H9 (cell line): Measurements from ENCODE around the gene DZANK1. TPM values are rescaled to one million over a fixed set of nuclear protein-coding genes. Genes with fewer than 3 reads are reported as not detected.

Experiments
- DNase-seq: peaks from one replicate; pipeline ENCODE4 v3.0.0-alpha.2; 2017
- H2AFZ ChIP-seq: one replicate; pipeline ENCODE4 v1.6.1; 2013; ENCODE audit warnings: mild to moderate bottlenecking, low read length, control low read depth, moderate library complexity
- H2AK5ac ChIP-seq: 2 replicates; pipeline ENCODE4 v1.6.1; 2013; ENCODE audit warnings: low read length, control low read depth, mixed read lengths; ENCODE audit not compliant: insufficient read length
- H2BK120ac ChIP-seq: one replicate; pipeline ENCODE4 v1.6.1; 2013; ENCODE audit warnings: low read depth, mild to moderate bottlenecking, low read length, control low read depth, inconsistent platforms; ENCODE audit not compliant: poor library complexity, severe bottlenecking
- H2BK12ac ChIP-seq: 2 replicates; pipeline ENCODE4 v1.6.1; 2013; ENCODE audit warnings: low read length, control low read depth, mixed read lengths, low read depth; ENCODE audit not compliant: insufficient read length
- H2BK15ac ChIP-seq: 2 replicates; pipeline ENCODE4 v1.6.1; 2013; ENCODE audit warnings: low read depth, low read length, control low read depth
- H2BK20ac ChIP-seq: one replicate; pipeline ENCODE4 v1.6.1; 2013; ENCODE audit warnings: low read depth, mild to moderate bottlenecking, low read length, control low read depth, inconsistent platforms; ENCODE audit not compliant: poor library complexity, severe bottlenecking
- H2BK5ac ChIP-seq: 2 replicates; pipeline ENCODE4 v1.6.1; 2013; ENCODE audit warnings: low read length, control low read depth, mixed read lengths; ENCODE audit not compliant: insufficient read length
- H3K14ac ChIP-seq: 2 replicates; pipeline ENCODE4 v1.6.1; 2013; ENCODE audit warnings: low read length, control low read depth; ENCODE audit not compliant: insufficient read depth
- H3K18ac ChIP-seq: 2 replicates; pipeline ENCODE4 v1.6.1; 2013; ENCODE audit warnings: low read depth, mild to moderate bottlenecking, mixed read lengths, low read length, control low read depth; ENCODE audit not compliant: insufficient read length
- H3K23ac ChIP-seq: 2 replicates; pipeline ENCODE4 v1.6.1; 2013; ENCODE audit warnings: low read length, control low read depth, mixed read lengths, low read depth; ENCODE audit not compliant: insufficient read length
- H3K23me2 ChIP-seq: 2 replicates; pipeline ENCODE4 v1.6.1; 2013; ENCODE audit warnings: low read depth, mild to moderate bottlenecking, mixed read lengths, low read length, control low read depth; ENCODE audit not compliant: insufficient read length, poor library complexity, severe bottlenecking
- H3K27ac ChIP-seq: 2 replicates; pipeline ENCODE4 v1.5.1; 2013; ENCODE audit warnings: low read length, control low read depth, mixed read lengths, low read depth; ENCODE audit not compliant: insufficient read length
- H3K27me3 ChIP-seq: 2 replicates; pipeline ENCODE4 v1.6.1; 2013; ENCODE audit warnings: low read length, control low read depth, inconsistent platforms; ENCODE audit not compliant: insufficient read depth
- H3K4ac ChIP-seq: 2 replicates; pipeline ENCODE4 v1.6.1; 2013; ENCODE audit warnings: low read depth, mild to moderate bottlenecking, control low read depth, inconsistent platforms, low read length, moderate library complexity
- H3K4me1 ChIP-seq: 2 replicates; pipeline ENCODE4 v1.6.1; 2013; ENCODE audit warnings: low read length, control low read depth, inconsistent platforms; ENCODE audit not compliant: insufficient read depth
- H3K4me2 ChIP-seq: 2 replicates; pipeline ENCODE4 v1.6.1; 2013; ENCODE audit warnings: low read length, control low read depth, mixed read lengths; ENCODE audit not compliant: insufficient read length, insufficient read depth
- H3K56ac ChIP-seq: 2 replicates; pipeline ENCODE4 v1.6.1; 2013; ENCODE audit warnings: low read depth, mild to moderate bottlenecking, mixed read lengths, low read length, control low read depth; ENCODE audit not compliant: insufficient read length
- H3K79me1 ChIP-seq: 2 replicates; pipeline ENCODE4 v1.6.1; 2013; ENCODE audit warnings: low read depth, mild to moderate bottlenecking, moderate library complexity, low read length, control low read depth, inconsistent platforms; ENCODE audit not compliant: insufficient read depth, poor library complexity, severe bottlenecking
- H3K79me2 ChIP-seq: 2 replicates; pipeline ENCODE4 v1.6.1; 2013; ENCODE audit warnings: low read length, control low read depth, inconsistent platforms; ENCODE audit not compliant: insufficient read depth
- H3K9ac ChIP-seq: 2 replicates; pipeline ENCODE4 v1.6.1; 2013; ENCODE audit warnings: low read length, control low read depth, mixed read lengths; ENCODE audit not compliant: insufficient read length; ENCODE audit errors: extremely low read depth
- H3K9me3 ChIP-seq: one replicate; pipeline ENCODE4 v1.6.1; 2013; ENCODE audit warnings: low read depth, low read length, inconsistent platforms; ENCODE audit not compliant: control insufficient read depth
- H3T11ph ChIP-seq: one replicate; pipeline ENCODE4 v1.6.1; 2013; ENCODE audit warnings: mild to moderate bottlenecking, low read length, control low read depth, inconsistent platforms
- H4K20me1 ChIP-seq: one replicate; pipeline ENCODE4 v1.6.1; 2013; ENCODE audit not compliant: control insufficient read depth, insufficient read length, insufficient read depth
- H4K5ac ChIP-seq: 2 replicates; pipeline ENCODE4 v1.6.1; 2013; ENCODE audit warnings: low read depth, mild to moderate bottlenecking, mixed read lengths, low read length, control low read depth; ENCODE audit not compliant: insufficient read length
- H4K8ac ChIP-seq: replicated peaks from 2 replicates; pipeline ENCODE4 v1.6.1; 2013; ENCODE audit warnings: low read length, control low read depth, mixed read lengths, low read depth; ENCODE audit not compliant: insufficient read length
- H4K91ac ChIP-seq: 2 replicates; pipeline ENCODE4 v1.6.1; 2013; ENCODE audit warnings: low read depth, mild to moderate bottlenecking, moderate library complexity, mixed read lengths, low read length, control low read depth; ENCODE audit not compliant: insufficient read length
- H3K27ac Mint-ChIP-seq, 3 experiments: 2 replicates in 2 of 3; 3 replicates in 1 of 3; pipeline ENCODE4 v1.8.0; 2020 to 2021; ENCODE audit warnings: mixed read lengths in 3 of 3, mild to moderate bottlenecking in 1 of 3, moderate library complexity in 1 of 3
- H3K27me3 Mint-ChIP-seq: 2 replicates; pipeline ENCODE4 v1.8.0; 2021; ENCODE audit warnings: low read depth, mild to moderate bottlenecking, moderate library complexity, mixed read lengths
- H3K36me3 Mint-ChIP-seq, 3 experiments: 2 replicates in 2 of 3; 3 replicates in 1 of 3; pipeline ENCODE4 v1.8.0; 2020 to 2021; ENCODE audit warnings: low read depth in 3 of 3, mixed read lengths in 3 of 3; ENCODE audit not compliant: insufficient read depth in 1 of 3
- H3K4me1 Mint-ChIP-seq, 2 experiments: 2 replicates each; pipeline ENCODE4 v1.8.0; 2020; ENCODE audit warnings: mixed read lengths in 2 of 2
- H3K4me3 Mint-ChIP-seq, 2 experiments: 2 replicates in 1 of 2; 3 replicates in 1 of 2; pipeline ENCODE4 v1.8.0; 2020 to 2021; ENCODE audit warnings: mild to moderate bottlenecking in 2 of 2, mixed read lengths in 2 of 2, moderate library complexity in 1 of 2
- H3K9me3 Mint-ChIP-seq, 2 experiments: 2 replicates in 1 of 2; 3 replicates in 1 of 2; pipeline ENCODE4 v1.8.0; 2020; ENCODE audit warnings: mild to moderate bottlenecking in 2 of 2, mixed read lengths in 2 of 2, moderate library complexity in 1 of 2
- WGBS: extraction: QIAGEN DNeasy Blood & Tissue Kit; methylation state at CpG from one replicate; pipeline ENCODE4 v1.1.7; 2013; ENCODE audit warnings: missing lambda C conversion rate, low lambda C conversion rate, mixed read lengths; ENCODE audit not compliant: insufficient read length; ENCODE audit errors: extremely low coverage; 5-methylcytosine and 5-hydroxymethylcytosine counted together
- total RNA-seq: library from RNA; stranded (reverse); gene quantifications from 2 replicates; pipeline ENCODE4 v1.2.1, GENCODE V29; 2021
- TF ChIP-seq, protein P1 (sequence below): fragments of 200-600 bp; sonication (generic); conservative IDR thresholded peaks from 3 replicates; pipeline ENCODE4 v1.8.0; 2021; ENCODE audit warnings: antibody characterized with exemption, mild to moderate bottlenecking

The DZANK1 gene
- total RNA-seq, 1 experiment from 2014 or later, result 10.5 TPM

DNA sequence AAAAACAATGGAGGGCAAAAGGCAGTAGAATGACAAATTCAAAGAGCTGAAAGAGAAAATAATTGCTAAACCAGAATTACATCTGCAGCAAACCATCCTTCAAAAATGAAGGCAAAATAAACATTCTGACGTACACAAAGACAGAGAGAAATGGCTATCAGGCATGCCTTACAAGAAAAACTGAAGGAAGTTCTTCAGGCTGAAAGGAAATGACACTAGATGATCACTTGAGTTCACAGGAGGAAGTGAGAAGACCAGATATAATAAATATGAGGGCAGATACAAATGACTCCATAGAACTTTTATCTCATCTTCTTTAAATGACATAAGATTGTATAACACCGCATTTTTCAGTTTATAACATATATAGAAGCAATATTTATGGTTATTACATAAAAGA is 30.0 kb downstream of the DZANK1 start:
- Mint-ChIP-seq H3K4me1 (peaks cover 0 to 6% of the 10 kb centered on the region in 2 experiments; a peak in 3 of 4 replicates), H3K4me3 (no peak overlapping the region), H3K9me3 (no peaks in the 10 kb centered on the region), H3K27ac (peak overlapping the region in 2 of 3 experiments; percentile 5 to 80; a peak in 3 of 7 replicates), H3K36me3 (no peaks in the 10 kb centered on the region), H3K27me3 (no peaks in the 10 kb centered on the region)
- no peaks in the 10 kb centered on the region for H3K79me1 ChIP-seq
- no peaks in the 10 kb centered on the region for H3K79me2 ChIP-seq
- no peak for DNase-seq
- no peak overlapping the region for H3K14ac ChIP-seq
- H3K56ac ChIP-seq, result no peak overlapping the region
- no peak overlapping the region for H2BK5ac ChIP-seq
- H3K9me3 ChIP-seq, result no peaks in the 10 kb centered on the region
- no peak overlapping the region for H2BK15ac ChIP-seq
- no peaks in the 10 kb centered on the region for H4K20me1 ChIP-seq
- H3K18ac ChIP-seq, result no peak overlapping the region
- H3K27me3 ChIP-seq, result no peaks in the 10 kb centered on the region
- TF ChIP-seq, protein P1, sequence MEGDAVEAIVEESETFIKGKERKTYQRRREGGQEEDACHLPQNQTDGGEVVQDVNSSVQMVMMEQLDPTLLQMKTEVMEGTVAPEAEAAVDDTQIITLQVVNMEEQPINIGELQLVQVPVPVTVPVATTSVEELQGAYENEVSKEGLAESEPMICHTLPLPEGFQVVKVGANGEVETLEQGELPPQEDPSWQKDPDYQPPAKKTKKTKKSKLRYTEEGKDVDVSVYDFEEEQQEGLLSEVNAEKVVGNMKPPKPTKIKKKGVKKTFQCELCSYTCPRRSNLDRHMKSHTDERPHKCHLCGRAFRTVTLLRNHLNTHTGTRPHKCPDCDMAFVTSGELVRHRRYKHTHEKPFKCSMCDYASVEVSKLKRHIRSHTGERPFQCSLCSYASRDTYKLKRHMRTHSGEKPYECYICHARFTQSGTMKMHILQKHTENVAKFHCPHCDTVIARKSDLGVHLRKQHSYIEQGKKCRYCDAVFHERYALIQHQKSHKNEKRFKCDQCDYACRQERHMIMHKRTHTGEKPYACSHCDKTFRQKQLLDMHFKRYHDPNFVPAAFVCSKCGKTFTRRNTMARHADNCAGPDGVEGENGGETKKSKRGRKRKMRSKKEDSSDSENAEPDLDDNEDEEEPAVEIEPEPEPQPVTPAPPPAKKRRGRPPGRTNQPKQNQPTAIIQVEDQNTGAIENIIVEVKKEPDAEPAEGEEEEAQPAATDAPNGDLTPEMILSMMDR, result no peak
- H3K9ac ChIP-seq, result no peak overlapping the region
- H3K23me2 ChIP-seq, result no peaks in the 10 kb centered on the region
- no peak overlapping the region for H2AFZ ChIP-seq
- H3K27ac ChIP-seq, result no peak overlapping the region
- H4K5ac ChIP-seq, result no peak overlapping the region
- no peak overlapping the region for H2BK12ac ChIP-seq
- no peak overlapping the region for H4K8ac ChIP-seq
- no peak overlapping the region for H2BK20ac ChIP-seq
- H3K23ac ChIP-seq, result no peak overlapping the region
- H3K4me2 ChIP-seq, result no peak overlapping the region
- no CpG with 5 or more reads among the region's 2 CpGs for WGBS
- H4K91ac ChIP-seq, result no peak overlapping the region
- H3K4ac ChIP-seq, result no peak overlapping the region
- no peak overlapping the region for H2AK5ac ChIP-seq
- H3K4me1 ChIP-seq, result no peaks in the 10 kb centered on the region
- no peak overlapping the region for H3T11ph ChIP-seq
- no peak overlapping the region for H2BK120ac ChIP-seq
